GM06990 (cell line): ENCODE results near the gene ZNF350.

Source experiments
- DNase-seq: peaks from one replicate; pipeline ENCODE4 v3.0.0-alpha.2; 2011; ENCODE audit not compliant: insufficient read length; ENCODE audit errors: extremely low read depth
- H3K27me3 ChIP-seq: replicated peaks from 2 replicates; pipeline ENCODE4 v1.6.0; 2011; ENCODE audit warnings: low read length; ENCODE audit not compliant: control insufficient read depth, insufficient read depth
- H3K36me3 ChIP-seq: 2 replicates; pipeline ENCODE4 v1.5.1; 2011; ENCODE audit warnings: low read length; ENCODE audit not compliant: control insufficient read depth, insufficient read depth
- H3K4me3 ChIP-seq: replicated peaks from 2 replicates; pipeline ENCODE4 v1.5.1; 2011; ENCODE audit warnings: low read depth, mild to moderate bottlenecking, control low read depth, low read length
- CTCF ChIP-seq: IDR thresholded peaks from 2 replicates; pipeline ENCODE4 v1.5.1; 2011; ENCODE audit warnings: low read length, control low read depth, mild to moderate bottlenecking, inconsistent platforms; ENCODE audit not compliant: insufficient read depth, poor library complexity, severe bottlenecking

ZNF350 gene

GRCh38 chr19:51919606-51920005, 67.0 kb downstream of the ZNF350 start:
- TF ChIP-seq CTCF, result no peak
- no peak for DNase-seq
- Histone ChIP-seq H3K4me3 (no peak overlapping the region), H3K36me3 (no peaks in the 10 kb centered on the region), H3K27me3 (no peaks in the 10 kb centered on the region)

- DNase-seq, result no peak
- no peak for TF ChIP-seq CTCF
These were observed 70.5 kb downstream of the ZNF350 start for GRCh38 chr19:51916167-51916566.

GRCh38 chr19:51915324-51915867, 71.2 kb downstream of the ZNF350 start:
- TF ChIP-seq CTCF, result no peak
- no peak for DNase-seq
- H3K4me3 ChIP-seq, result no peak overlapping the region
- no peaks in the 10 kb centered on the region for H3K27me3 ChIP-seq
- no peaks in the 10 kb centered on the region for H3K36me3 ChIP-seq

More at GRCh38 chr19:51916167-51916566, 70.5 kb downstream of the ZNF350 start:
- H3K27me3 ChIP-seq, result no peaks in the 10 kb centered on the region
- no peaks in the 10 kb centered on the region for H3K36me3 ChIP-seq
- H3K4me3 ChIP-seq, result no peak overlapping the region
